NOMO-1 (cell line): ENCODE results near the gene RARS2.
A peak's percentile ranks its signal among the peaks of the same experiment; 100 is the strongest.
"Not testable (repeated sequence)": the region's sequence is repeated elsewhere in the genome, so short reads cannot be mapped to it uniquely, and the experiment has no call there.

Source experiments
- DNase-seq, 2 experiments: peaks; one replicate each; lab custom pipeline; 2025; ENCODE audit not compliant: unreplicated experiment in 2 of 2; lab: John Stamatoyannopoulos, UW

RARS2 gene, protein sequence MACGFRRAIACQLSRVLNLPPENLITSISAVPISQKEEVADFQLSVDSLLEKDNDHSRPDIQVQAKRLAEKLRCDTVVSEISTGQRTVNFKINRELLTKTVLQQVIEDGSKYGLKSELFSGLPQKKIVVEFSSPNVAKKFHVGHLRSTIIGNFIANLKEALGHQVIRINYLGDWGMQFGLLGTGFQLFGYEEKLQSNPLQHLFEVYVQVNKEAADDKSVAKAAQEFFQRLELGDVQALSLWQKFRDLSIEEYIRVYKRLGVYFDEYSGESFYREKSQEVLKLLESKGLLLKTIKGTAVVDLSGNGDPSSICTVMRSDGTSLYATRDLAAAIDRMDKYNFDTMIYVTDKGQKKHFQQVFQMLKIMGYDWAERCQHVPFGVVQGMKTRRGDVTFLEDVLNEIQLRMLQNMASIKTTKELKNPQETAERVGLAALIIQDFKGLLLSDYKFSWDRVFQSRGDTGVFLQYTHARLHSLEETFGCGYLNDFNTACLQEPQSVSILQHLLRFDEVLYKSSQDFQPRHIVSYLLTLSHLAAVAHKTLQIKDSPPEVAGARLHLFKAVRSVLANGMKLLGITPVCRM

DNA sequence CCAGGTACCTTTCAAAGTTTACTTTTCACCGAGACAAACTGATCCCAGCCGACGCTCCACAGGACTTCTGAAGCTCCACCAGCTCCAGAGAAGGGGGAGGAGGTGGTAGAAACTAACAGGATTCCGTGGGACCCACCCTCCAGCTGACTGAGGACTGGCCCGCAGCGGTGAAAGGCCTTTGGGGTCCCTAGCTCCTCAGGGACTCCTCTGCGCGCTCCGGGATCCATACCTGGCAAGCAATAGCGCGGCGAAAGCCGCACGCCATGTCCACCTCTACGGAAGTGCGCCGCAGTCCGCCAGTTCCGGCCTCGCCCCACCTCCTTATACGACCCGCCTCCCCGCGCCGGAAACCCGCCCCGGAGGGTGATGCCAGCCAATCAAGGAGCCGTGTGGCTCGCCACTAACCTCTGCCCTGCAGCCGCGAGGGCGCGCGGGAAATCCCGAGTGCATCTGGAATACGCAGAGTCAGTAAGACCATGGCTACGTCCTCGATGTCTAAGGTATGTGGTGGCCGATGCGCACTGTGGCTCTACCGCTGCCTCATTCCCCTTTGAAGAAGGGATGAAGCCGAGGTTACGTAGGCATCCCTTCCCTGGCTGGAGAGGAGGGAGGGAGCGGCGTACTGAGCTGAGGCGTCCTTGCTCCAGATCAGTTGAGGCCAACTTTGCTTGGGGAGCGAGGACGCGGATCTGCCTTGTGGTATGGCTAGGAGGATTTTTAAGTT is at the start of gene RARS2, which contains the start of gene ORC3:
RARS2 (minus strand) TSS at position 295 of the 724 bp plus-strand sequence; CDS start at position 265, 30 bp downstream.
ORC3 (plus strand) TSS at position 443 of the 724 bp plus-strand sequence; CDS start at position 477, 34 bp downstream.
- peak; percentile 92 to 94 for DNase-seq

DNA sequence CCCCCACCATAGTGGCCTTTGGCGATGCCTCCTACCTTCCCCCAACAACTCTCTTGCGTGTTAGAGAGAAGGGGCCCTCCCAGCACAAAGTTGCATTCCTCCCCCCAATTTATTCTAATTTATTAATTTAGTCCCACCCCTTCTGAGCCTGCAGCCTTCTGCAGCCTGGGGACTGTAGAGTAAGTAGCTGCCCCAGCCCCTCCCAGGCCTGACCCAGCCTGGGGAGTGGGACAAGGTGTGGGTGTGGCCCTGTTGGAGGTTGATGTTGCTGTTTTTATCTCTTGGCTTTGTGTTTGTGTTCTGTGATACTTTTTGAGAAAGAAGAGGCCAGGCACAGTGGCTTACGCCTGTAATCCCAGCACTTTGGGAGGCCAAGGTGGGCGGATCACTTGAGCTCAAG is 49.6 kb upstream of the RARS2 start:
- DNase-seq: no peak

DNA sequence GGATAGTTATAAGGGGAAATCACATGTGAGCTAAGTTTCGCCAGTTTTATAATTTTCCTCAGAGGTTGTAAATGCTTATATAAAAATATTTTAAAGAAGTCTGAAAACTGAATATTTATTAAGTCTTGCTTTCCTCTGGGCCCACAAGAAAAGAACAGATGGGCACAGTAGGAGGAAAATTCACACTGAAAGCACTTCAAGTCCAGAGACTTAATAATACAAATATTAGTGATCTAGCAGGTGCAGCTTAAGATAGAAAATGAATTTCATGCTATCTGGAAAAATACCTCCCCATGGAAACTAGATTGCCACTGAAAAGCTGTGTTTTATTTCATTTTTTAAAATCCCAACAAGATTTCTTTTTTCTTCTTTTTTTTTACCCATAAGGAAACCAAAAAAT is 47.3 kb upstream of the RARS2 start:
- DNase-seq: no peak

DNA sequence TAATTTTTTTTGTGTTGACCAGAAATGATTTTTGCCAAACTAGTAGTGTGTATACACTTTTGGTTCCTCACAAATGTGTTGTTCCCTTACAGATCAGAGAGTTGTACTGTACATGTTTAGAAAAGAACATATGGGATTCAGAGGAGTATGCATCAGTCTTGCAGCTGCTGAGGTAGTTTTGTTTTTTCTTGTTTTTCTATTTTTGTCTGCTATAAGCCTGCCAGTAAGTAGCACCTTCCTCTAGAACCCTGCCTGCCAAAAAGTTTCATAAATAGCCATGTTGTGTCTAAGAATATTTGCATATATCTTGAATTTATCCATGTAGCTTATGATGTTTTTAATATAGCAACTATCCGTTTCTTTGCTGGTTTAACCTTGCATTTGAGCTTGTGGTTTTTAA is 46.5 kb upstream of the RARS2 start:
- DNase-seq: no peak

DNA sequence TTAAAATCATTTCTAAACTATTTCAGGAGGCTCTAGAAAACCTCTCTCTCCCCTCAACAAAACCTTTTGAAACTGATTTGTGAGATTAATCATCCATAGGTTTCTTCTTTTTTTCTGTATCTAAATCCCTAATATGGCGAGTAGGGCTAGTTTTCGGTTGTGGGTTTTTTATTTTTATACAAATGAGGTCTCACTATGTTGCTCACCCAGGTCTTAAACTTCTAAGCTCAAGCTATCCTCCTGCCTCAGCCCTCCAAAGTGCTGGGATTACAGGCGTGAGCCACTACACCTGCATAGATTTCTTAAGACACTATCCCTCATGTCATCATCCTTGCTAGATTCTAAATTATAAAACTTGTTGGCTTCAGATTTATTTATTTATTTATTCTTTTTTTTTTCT is 44.1 kb upstream of the RARS2 start:
- DNase-seq: no peak

DNA sequence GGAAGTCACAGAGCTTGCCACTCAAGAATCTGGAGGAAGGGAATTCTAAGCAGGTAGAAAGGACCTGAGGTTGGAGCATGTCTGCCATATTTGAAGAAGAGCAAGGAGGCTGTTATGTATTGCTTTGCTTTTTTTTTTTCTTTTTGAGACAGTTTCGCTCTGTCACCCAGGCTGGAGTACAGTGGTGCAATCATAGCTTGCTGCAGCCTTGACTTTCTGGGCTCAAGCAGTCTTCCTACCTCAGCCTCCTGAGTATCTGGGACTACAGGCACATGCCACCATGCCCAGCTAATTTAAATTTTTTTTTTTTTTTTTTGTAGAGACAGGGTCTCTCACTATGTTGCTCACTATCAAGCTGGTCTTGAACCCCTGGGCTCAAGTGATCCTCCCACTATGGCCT is 41.0 kb upstream of the RARS2 start:
- DNase-seq: no peak

DNA sequence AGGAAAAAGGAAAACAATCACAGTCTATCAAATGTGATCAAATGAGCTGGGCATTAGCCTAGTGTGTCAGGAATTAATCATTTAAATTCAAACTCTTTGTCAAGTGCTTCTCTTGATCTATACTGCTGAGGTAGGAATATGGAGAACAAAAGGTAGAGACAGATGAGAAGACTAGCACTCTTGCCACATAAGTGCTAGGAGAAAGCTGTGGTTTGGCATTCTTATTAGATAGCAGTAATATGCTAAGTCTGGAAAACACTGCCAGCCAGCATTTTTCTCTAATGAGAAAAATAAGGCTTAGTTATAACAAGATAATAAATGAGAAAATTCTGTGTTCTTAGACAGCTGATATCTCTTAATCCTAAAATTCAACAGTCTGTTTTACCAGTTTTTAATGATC is 39.1 kb upstream of the RARS2 start:
- DNase-seq: no peak

DNA sequence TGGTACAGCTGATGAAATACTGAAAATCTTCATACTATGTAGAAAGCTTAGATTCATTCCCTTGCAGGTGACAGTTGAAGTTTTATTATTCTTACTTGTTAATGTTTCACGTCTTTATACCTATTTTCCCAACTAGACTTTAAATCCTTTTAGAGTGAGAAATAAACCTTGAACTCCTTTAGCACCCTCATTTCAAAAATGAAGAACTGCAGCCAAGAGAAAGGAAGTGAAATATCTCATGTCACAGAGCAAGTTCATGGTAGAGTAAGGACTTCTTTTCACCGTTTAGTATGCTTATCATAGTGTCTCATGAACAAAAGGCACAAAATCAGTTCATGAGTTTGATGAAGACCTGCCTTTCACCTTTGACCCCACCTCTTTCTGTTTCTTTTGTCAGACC is 38.6 kb upstream of the RARS2 start:
- DNase-seq: peak in 1 of 2 experiments; percentile 6

DNA sequence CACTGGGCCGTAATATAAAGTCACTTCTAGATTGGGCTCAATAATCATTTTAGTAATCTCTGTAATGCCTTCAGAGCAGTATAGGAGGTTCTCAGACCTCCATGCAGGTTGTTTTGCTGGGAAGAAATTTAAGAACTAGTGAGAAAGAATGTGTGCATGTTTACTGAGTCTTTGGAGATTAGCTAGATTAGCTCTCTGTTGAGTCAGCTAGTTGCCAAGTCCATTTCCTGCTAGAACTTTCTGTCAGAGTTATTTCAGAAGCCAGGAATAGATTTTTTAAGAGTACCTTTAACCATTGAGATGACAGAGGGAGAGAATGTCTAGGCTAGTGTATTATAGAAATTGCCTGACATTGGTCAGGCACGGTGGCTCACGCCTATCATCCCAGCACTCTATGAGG is 33.5 kb upstream of the RARS2 start:
- DNase-seq: no peak

DNA sequence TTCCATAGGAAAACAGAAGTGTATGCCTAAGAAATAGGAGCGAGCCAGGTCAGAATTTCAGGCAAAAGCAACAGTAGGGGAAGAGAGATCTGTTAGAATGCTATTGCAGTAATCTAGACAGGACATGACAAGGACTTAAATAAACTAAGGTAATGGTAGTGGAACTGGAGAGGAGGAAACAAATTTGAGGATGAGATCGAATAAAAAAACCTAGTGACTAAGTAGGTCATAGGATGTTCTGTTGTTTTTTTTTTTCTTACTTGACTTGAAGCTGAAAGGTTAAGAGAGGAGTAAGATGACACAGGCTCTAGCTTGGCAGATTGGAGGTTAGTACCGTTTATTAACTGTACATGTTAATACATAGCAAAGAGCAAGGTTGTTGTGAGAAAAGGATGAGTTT is 28.7 kb upstream of the RARS2 start:
- DNase-seq: no peak

DNA sequence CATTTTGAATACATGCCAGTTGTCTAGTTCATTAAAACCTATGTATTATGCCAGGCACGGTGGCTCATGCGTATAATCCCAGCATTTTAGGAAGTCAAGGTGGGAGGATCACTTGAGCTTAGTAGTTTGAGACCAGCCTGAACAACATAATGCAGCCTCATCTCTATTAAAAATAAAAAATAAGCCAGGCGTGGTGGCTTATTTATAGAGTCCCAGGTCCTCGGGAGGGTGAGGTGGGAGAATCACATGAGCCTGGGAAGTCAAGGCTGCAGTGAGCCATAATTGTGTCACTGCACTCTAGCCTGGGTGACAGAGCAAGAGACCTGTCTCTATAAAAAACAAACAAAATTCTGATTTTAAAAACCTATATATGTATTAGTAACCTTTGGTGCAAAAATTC is 27.6 kb upstream of the RARS2 start:
- no peak for DNase-seq

DNA sequence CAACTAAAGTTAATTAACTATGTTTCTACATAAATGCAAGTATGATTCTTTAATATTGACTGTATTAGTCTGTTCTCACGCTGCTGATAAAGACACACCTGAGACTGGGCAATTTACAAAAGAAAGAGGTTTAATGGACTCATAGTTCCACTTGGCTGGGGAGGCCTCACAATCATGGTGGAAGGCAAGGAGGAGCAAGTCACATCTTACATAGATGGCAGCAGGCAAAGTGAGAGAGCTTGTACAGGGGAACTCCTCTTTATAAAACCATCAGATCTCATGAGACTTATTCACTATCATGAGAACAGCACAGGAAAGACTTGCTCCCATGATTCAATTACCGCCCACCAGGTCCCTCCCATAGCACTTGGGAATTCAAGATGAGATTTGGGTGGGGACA is 23.2 kb upstream of the RARS2 start:
- DNase-seq: not testable (repeated sequence)

DNA sequence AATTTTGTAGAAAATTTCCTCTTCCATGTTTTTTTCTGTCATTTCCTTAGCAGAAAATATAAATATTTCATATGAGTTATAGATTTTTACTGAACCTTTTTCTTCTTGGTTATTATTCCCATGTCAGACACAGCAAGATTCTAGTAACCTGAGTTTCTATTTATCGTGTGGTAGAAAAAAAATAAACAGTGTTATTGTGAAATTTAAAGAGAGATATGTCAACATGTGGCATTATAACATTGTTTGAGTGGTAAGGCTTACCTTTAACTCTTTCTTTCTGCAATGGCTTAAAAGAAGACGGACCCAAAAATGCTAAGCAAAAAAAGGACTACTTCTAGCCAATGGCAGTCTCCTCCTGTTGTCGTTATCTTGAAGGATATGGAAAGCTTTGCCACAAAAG is 19.0 kb upstream of the RARS2 start:
- DNase-seq: no peak

DNA sequence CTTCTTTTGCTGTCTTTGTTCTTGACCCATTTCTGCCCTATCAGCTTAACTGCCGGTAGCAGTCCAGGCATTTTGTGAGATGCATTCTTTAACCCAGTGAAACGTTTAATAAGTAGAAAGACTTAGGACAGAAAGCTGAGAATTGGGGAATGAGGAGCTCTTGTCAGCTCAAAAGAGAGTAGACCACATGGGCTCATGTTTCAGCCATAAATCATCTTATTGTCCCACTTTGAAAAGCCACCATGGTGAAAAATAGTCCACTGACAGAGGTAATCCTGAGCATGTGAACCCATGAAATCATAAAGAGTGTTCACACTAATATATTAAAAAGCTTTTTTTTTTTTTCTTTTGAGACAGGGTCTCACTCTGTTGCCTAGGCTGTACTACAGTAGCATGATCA is 16.4 kb upstream of the RARS2 start:
- DNase-seq: no peak

DNA sequence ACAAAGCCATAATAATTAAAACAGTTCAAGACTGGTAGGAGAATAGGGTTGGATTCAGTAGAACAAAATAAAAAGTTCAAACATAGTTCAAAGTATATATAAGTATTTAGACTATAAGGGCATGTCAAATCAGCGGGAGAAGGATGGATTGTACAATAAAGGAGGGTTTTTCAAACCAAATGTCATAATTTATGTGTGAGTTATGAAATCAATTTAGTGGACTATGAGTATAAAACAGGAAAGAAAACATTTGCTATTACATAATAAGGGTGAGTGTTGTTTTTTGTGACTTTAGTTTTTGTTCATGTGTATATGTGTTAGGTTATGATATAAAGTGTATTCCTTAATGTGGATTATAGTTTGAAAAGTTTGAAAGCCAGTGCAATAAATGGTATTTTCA is 10.8 kb upstream of the RARS2 start:
- DNase-seq: peak in 1 of 2 experiments; percentile 19

DNA sequence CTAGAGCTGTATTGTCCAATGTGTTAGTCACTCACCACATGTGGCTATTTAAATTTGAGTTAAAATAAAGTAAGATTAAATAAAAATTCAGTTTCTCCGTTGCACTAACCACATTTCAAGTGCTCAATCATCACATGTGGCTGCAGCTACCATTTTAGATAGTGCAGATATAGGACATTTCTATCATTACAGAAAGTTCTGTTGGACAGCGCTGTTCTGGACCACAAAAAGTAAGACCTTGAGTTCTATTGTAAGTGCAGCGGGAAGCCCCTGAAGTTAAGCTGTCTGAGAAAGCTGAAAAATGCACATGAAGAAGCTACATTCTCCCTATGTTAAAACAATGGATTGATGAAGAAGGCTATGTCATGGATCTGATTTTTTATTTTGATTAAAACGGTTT is 1.2 kb upstream of the RARS2 start:
- no peak for DNase-seq

DNA sequence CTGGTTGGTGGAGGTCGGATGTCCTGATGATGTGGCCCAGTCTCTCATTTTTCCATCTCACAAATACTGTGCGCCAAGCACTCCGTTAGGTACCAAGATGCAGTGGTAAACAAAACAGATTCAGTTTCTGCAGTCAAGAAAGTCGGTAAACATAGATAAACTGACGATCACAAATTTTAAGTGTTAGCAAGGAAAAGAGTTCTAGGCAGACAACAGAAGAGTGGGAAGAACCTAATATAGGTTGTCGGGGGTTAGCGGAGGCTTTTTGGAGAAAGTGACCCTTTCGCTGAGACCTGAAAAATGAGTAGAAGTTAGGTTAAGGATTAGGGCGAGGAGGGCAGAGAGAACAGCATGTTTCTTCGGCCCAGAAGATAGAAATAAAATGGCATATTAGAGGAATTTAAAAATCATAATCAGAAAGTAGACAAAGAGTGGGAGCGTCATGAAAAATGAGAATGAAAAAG is 662 bp upstream of the RARS2 start:
- DNase-seq: no peak

DNA sequence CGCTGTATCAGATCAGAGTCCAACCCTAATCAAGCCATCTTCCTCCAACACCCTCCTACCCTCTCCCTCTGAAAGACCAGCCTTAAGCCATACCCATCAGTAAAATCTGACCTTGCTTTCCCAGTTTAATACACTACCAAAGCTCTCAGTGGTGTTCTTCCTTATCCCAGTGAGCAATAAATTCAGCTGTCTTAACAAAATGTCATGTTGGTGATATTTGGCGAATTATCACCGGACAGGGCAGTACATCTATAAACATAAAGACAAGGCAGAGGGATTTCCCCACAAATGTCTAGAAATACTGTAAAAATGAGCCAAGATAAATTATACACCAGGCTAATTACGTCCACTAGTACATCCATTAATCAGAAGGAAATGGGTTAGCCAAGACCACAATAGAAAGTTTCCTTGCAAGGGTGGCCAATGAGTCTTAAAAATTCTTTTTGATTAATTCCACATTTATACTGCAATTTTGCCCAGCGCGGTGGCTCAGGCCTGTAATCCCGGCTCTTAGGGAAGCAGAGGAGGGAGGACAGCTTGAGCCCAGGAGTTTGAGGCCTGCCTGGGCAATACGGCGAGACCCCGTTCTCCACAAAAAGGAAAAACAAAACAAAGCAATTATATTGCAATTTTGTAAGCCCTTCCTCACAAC is 905 bp downstream of the RARS2 start:
- no peak for DNase-seq

DNA sequence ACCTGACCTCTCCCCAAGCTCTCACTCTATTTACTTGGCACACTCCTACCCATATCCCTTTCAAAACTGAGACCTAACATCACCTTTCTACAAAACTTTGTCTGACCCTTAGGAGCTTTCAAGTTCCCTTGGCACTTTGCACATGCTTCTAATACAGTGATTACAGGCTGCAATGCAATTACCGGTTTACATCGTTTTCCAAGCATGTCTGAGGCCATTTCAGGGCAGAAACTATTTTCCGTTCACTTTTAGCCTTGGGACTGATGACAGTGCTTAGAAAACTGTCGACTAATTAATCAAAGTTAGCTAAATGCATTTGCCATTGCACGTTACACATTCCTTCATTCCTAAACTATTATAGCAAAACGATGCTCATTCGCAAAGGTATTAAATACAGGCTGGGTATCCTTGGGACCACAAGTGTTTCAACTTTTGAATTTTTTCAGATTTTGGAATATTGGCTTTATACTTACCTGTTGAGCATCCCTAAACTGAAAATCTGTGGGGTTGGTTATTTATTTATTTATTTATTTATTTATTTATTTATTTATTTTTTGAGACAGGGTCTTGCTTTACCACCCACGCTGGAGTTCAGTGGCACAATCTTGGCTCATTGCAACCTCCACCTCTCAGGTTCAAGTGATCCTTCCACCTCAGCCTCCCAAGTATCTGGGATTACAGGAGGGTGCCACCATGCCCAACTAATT is 3.3 kb downstream of the RARS2 start:
- no peak for DNase-seq

DNA sequence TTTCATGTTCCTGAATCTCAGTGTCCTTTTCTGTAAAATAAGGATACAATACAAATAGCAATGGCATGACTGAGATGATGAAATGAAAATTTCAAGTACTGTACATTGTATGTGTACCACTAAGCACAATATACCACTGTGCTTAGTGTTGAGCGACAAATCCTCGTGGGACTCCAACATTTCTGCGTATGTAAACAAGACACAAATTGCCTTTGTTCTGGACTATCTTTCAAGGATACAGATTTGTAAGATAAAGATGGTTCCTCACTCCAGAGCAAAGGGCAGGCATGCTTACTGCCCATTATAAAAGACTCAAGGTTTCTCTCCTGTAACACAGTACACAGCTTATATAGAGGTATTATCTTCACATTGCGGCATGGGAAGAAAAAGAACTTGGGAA is 6.0 kb downstream of the RARS2 start:
- no peak for DNase-seq

DNA sequence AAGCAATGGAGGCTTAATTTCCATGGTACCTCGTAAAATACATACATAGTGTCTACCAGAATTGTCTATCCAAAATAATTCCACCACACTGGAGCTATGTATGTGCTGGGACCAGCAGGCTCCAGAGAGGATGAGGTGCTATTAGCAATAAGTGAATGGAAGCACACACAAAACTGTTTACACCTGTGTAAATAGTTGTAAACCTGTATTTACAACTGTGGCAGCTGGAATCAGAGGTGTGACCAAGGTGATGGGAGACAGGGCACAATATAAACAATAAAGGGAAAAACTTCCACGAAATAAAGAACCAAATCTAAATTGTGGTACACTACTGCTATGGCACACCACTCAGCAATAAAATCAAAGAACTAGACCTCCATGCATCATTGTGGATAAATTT is 14.4 kb downstream of the RARS2 start:
- no peak for DNase-seq
